SKM-1 (cell line): Measurements from ENCODE around the gene GTPBP10.
"Not testable (repeated sequence)": the region's sequence is repeated elsewhere in the genome, so short reads cannot be mapped to it uniquely, and the experiment has no call there.

Experiments used
- DNase-seq: peaks from one replicate; lab custom pipeline; 2025; ENCODE audit not compliant: unreplicated experiment; lab: John Stamatoyannopoulos, UW

Gene GTPBP10, protein sequence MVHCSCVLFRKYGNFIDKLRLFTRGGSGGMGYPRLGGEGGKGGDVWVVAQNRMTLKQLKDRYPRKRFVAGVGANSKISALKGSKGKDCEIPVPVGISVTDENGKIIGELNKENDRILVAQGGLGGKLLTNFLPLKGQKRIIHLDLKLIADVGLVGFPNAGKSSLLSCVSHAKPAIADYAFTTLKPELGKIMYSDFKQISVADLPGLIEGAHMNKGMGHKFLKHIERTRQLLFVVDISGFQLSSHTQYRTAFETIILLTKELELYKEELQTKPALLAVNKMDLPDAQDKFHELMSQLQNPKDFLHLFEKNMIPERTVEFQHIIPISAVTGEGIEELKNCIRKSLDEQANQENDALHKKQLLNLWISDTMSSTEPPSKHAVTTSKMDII

DNA sequence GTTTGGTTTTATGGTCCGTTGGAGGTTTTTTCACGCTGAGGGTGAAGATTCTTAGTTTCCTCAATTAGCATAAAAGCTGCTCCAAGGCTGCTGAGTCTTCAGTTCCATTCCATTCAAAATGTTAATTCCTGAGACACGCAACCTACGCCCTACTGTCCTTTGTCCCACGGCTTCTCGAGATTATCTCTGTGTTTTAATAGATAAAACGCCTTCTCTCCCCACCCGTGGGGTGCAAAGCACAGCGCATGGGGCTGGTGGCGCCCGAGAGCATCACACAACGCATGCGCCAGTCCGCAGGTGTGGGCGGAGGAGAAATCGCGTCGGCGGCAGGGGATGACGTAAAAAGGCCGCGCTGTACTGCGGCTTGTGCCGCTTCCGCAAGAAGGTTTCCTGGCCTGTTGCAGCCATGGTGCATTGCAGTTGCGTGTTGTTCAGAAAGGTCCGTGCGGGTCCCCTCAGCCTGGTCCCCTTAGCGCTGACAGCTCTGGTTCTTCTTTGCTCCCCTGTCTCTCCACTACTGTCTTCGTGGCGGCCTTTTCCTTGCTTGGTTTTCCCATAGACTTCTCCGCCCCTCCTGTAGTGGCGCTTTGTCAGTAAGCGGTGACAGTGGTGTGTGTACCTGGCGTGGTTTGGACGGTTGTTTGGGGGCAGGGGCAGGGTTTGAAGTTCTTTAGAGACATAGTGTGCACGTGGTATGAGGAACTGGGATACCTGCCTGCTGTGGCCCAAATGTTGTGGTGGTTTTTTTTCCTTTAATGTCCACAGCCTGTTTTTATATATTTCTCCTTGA lies at the start of gene GTPBP10:
Gene GTPBP10 (plus strand): TSS at position 381 of the 790 bp plus-strand sequence. CDS start 26 bp downstream, at position 407.
- DNase-seq: peak; percentile 87

GRCh38 chr7:90298145-90299038 lies 48.1 kb upstream of the GTPBP10 start:
- DNase-seq: peak; percentile 28

DNA sequence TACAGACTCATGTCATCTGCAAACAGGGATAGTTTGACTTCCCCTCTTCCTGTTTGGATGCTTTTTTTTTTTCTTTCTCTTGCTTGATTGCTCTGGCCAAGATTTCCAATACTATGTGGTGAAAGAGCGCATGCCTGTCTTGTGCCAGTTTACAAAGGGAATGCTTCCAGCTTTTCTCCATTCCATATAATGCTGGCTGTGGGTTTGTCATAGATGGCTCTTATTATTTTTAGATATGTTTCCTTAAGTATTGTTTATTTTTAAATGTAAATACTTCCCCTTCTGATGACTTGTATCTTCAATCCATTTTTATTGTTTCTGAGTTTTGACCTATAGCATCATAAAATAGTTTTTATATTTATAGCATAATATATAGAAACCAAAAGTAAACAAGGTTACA lies 43.3 kb upstream of the GTPBP10 start:
- DNase-seq: no peak

DNA sequence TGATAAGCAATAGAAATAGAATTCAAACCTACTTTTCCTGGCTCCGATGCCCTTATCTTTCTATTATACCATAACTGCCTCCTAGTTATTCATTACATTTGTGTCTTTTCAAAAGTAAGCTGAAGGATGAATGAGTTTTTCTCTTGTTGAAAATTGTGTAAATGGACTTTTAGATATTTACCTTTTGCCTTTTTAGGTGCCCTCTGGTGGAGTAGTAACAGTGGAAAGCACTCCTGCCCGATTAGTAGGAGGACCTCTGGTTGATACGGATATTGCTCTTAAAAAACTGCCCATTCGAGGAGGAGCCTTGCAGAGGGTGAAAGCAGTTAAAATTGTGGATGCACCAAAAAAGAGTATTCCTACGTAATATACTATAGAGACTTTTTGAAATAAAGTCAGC lies 36.6 kb upstream of the GTPBP10 start:
- no peak for DNase-seq

DNA sequence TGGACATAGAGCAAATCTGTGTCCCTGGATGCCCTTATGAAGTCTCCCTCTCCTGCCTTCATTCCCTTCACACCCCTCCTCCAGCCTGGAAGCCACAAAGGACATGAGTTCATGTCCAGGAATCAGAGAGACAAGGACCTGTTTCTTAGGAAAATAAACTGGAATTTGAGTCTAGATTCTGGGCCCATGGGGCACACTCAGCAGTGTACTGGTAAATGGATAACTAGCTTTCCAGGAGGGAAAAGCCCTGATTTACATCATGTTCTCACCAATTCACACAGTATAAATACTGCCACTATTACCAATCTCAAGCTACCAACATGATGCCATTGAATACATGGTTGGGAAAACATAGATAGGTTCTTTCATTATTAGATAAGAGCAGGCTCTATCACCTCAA lies 35.3 kb upstream of the GTPBP10 start:
- no peak for DNase-seq

- DNase-seq: no peak
Observed at GRCh38 chr7:90312745-90313144, 33.8 kb upstream of the GTPBP10 start.

GRCh38 chr7:90313907-90314306 lies 32.6 kb upstream of the GTPBP10 start:
- DNase-seq: no peak

- no peak for DNase-seq
Observed at GRCh38 chr7:90320014-90320413, 26.5 kb upstream of the GTPBP10 start.

- DNase-seq: no peak
Observed at GRCh38 chr7:90320418-90320800, 26.1 kb upstream of the GTPBP10 start.

GRCh38 chr7:90320801-90321494 lies 25.6 kb upstream of the GTPBP10 start, which contains the start of gene FAM237B:
TSS of gene FAM237B (minus strand) at chr7:90321304. CDS start at chr7:90319748, 1,556 bp downstream.
- DNase-seq: no peak

DNA sequence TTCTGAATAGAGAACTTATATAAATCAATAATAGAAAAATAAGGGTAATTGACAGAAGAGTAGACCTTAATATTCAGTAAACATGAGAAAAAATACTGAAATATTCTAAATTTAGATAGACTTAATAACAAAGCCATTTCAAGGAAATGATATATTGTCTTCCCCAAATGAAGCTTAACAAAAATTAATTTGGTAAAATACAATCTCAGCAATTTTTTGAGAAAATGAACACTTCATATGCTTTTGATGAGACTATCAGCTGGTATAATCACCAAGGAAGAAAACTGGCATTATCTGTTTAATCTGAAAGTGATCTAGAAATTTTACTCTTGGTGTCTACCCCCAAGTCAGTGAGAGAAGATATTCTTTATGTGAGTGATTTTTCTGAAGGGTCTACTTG lies 23.7 kb upstream of the GTPBP10 start:
- no peak for DNase-seq

DNA sequence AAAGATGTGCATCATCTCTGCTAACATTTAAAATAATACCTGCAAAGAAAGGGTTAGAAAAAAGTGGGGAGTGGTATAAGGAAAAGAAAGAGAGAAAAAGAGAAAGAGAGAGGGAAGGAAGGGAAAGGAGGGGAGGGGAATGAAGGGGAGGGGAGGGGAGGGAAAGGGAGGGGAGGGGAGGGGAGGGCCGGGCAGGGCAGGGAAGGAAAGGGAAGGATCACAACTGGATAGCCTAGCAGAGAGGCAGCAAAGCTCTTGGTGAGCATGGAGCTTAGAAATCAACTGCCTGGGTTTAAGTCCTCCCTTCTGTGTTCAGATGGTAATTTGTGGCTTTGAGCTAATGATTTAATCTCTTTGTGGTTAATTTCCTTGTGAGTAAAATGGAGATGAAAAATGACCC lies 20.0 kb upstream of the GTPBP10 start:
- no peak for DNase-seq

- DNase-seq: no peak
Observed at GRCh38 chr7:90334193-90334843, 12.2 kb upstream of the GTPBP10 start.

DNA sequence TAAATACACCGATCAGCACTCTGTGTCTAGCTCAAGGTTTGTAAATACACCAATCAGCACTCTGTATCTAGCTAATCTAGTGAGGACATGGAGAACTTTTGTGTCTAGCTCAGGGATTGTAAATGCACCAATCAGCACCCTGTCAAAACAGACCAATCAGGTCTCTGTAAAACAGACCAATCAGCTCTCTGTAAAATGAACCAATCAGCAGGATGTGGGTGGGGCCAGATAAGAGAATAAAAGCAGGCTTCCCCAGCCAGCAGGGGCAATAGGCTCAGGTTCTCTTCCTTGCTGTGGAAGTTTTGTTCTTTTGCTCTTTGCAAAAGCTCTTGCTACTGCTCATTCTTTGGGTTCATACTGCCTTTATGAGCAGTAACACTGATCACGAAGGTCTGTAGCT lies 11.6 kb upstream of the GTPBP10 start:
- not testable (repeated sequence) for DNase-seq

GRCh38 chr7:90337106-90337505 lies 9.4 kb upstream of the GTPBP10 start:
- no peak for DNase-seq

DNA sequence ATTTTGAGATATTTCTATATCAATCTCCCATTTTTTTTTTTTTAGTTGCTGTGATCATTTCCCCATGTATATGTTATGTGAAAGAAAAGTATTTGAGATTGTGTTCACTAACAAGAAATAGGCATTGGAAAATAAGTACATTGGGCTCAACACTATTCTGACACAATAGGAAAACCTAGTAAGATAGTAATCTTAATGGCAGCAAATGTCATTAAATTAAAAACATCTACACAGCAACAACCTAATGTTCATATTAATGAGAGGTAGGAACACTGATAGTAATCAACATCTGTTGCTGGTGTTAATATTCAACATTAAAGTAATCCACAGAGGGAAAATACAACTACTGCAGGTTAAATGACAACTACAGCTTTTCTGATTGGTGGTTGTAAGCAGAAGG lies 1.5 kb upstream of the GTPBP10 start:
- no peak for DNase-seq

DNA sequence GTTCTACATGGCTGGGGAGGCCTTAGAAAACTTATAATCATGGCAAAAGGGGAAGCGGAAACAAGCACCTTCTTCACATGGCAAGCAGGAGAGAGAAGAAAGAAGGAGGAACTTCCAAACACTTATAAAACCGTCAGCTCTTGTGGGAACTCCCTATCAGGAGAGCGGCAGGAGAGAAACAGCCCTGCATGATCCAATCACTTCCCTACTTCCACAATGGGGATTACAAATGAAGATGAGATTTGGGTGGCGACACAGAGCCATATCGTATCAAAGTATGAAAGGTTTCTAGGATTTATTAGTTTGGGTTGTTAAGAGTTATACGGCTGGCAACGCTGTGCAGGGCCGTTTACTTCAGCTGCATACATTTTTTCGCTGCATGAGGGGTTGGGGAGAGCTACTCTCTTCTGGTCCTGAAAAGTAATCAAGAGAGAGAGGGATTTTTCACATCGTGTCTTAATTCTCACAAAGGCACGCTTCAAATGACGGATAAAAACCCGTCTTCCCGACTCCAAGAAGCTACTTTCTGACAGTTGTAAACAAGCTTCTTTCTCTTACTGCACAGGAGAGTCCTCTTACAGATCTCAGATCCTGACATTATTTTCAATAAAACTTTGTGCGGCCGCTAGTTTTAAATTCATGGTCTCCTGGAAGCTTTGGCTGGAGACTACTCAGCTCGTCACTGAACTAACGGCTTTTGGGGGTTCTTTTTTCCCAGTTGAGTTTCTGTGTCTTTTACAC lies 751 bp upstream of the GTPBP10 start:
- no peak for DNase-seq

DNA sequence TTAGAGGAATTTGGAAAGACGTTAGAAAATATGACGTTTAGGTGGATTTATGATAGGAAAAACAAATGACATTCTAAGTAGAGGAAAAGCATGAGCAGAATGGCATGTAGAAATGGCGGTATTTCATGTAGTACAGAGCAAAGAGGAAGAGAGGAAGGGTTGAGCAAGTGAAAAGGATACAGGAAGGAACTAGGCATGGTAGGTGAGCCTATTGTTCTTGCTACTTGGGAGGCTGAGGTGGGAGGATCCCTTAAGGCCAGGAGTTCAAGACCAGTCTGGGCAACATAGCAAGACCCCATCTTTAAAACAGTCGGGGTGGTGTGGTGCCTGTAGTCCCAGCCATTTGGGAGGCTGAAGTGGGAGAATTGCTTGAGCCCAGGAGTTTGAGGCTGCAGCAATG lies 1.2 kb downstream of the GTPBP10 start:
- DNase-seq: peak; percentile 13

- DNase-seq: no peak
Observed at GRCh38 chr7:90349305-90349704, 2.8 kb downstream of the GTPBP10 start.
